ENCODE results near the gene HSPA4.

Gene HSPA4

DNA sequence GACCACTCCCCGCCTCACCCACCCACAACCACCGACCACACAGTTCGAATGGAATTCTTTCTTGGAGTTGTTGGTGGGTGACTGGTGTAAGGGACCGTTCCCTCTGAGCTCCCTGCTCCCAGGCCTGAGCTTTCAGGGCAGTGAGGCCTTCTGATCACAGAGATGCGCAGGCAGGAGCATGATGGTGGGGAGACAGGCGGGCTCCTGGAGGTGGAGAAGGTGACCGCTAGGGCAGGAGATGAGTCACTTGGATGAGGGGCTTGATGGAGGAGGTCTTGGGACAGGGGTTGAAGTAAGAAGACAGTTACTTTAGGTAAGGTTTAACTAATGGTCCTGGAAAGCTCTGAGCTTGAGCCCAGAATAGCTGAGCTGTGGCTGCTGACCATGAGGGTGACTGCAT, 88.5 kb downstream of the HSPA4 start:
- TF ChIP-seq, protein P1, sequence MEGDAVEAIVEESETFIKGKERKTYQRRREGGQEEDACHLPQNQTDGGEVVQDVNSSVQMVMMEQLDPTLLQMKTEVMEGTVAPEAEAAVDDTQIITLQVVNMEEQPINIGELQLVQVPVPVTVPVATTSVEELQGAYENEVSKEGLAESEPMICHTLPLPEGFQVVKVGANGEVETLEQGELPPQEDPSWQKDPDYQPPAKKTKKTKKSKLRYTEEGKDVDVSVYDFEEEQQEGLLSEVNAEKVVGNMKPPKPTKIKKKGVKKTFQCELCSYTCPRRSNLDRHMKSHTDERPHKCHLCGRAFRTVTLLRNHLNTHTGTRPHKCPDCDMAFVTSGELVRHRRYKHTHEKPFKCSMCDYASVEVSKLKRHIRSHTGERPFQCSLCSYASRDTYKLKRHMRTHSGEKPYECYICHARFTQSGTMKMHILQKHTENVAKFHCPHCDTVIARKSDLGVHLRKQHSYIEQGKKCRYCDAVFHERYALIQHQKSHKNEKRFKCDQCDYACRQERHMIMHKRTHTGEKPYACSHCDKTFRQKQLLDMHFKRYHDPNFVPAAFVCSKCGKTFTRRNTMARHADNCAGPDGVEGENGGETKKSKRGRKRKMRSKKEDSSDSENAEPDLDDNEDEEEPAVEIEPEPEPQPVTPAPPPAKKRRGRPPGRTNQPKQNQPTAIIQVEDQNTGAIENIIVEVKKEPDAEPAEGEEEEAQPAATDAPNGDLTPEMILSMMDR (IDR thresholded peaks at IDR 0.05; ENCODE audit: low read depth, low read length), result no peak
- no peak for DNase-seq (ENCODE audit: extremely low read depth, low read depth)

- DNase-seq (ENCODE audit: extremely low read depth, low read depth), result no peak
- TF ChIP-seq, protein P1 (IDR thresholded peaks at IDR 0.05; ENCODE audit: low read depth, low read length), result no peak
These were observed 89.9 kb downstream of the HSPA4 start for GRCh38 chr5:133141746-133142145.

GRCh38 chr5:133142782-133143181, 91.0 kb downstream of the HSPA4 start:
- DNase-seq (ENCODE audit: extremely low read depth, low read depth), result no peak
- TF ChIP-seq, protein P1 (IDR thresholded peaks at IDR 0.05; ENCODE audit: low read depth, low read length), result no peak

DNA sequence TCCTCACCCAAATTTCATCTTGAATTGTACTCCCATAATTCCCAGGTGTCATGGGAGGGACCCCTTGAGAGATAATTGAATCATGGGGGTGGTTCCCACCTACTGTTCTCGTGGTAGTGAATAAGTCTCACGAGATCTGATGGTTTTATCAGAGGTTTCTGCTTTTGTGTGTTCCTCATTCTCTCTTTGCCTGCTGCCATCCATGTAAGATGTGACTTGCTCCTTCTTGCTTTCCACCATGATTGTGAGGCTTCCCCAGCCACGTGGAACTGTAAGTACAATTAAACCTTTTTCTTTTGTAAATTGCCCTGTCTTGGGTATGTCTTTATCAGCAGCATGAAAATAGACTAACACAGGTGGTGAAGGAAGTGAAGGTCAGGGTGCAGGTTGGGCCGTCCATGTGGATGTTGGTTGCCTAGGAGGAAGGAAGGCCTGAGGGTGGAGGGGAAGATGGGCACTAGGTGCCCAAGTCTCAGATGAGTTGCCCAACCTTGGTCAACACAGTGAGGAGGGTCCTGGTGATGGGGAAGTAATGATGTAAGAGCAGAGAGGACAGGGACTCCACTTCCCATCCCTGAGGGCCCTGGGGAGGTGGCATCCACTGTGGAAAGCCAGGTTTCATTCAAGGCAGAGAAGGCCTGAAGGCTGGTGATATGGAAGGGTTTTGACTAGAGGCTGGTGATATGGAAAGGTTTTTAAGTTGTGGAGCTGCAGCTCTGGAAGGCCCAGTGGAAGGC, 92.6 kb downstream of the HSPA4 start:
- TF ChIP-seq, protein P1 (IDR thresholded peaks at IDR 0.05; ENCODE audit: low read depth, low read length), result no peak
- no peak for DNase-seq (ENCODE audit: extremely low read depth, low read depth)

GRCh38 chr5:133145436-133146170, 93.8 kb downstream of the HSPA4 start:
- TF ChIP-seq, protein P1 (IDR thresholded peaks at IDR 0.05; ENCODE audit: low read depth, low read length), result no peak
- DNase-seq (ENCODE audit: extremely low read depth, low read depth), result no peak

- no peak for DNase-seq (ENCODE audit: extremely low read depth, low read depth)
- TF ChIP-seq, protein P1 (IDR thresholded peaks at IDR 0.05; ENCODE audit: low read depth, low read length), result no peak
These were observed 95.6 kb downstream of the HSPA4 start for GRCh38 chr5:133147411-133147810.

Data from AG09319 (cell line).